Neural cell (in vitro differentiated cells): ENCODE data around the gene ANK2. TPM values are rescaled to one million over a fixed set of nuclear protein-coding genes. Genes with fewer than 3 reads are reported as not detected.

ENCODE experiments used
- H2AFZ ChIP-seq: fragments of 200-600, 300-800 bp; sonication (generic), shearing (Covaris generic); 2 replicates; pipeline ENCODE4 v1.6.0; 2014; ENCODE audit warnings: low read depth, mild to moderate bottlenecking, antibody characterized with exemption, low read length, moderate library complexity
- H3F3A ChIP-seq: fragments of 200-600 bp; shearing (Covaris generic); 2 replicates; pipeline ENCODE4 v1.6.1; 2016; ENCODE audit warnings: mild to moderate bottlenecking, moderate library complexity, mixed read lengths, antibody characterized with exemption, low read length; ENCODE audit not compliant: insufficient read depth, poor library complexity, severe bottlenecking
- H3K27ac ChIP-seq: fragments of 200-600, 300-800 bp; sonication (generic), shearing (Covaris generic); 2 replicates; pipeline ENCODE4 v1.5.1; 2014; ENCODE audit warnings: mild to moderate bottlenecking, low read length, moderate library complexity
- H3K27me3 ChIP-seq: fragments of 300-800, 200-600 bp; sonication (generic), shearing (Covaris generic); 2 replicates; pipeline ENCODE4 v1.6.0; 2014; ENCODE audit warnings: mild to moderate bottlenecking, low read depth, low read length, moderate library complexity; ENCODE audit not compliant: insufficient read depth
- H3K36me3 ChIP-seq: fragments of 300-800, 200-600 bp; sonication (generic), shearing (Covaris generic); 2 replicates; pipeline ENCODE4 v1.5.1; 2014; ENCODE audit warnings: mild to moderate bottlenecking, antibody characterized with exemption, low read length, moderate library complexity; ENCODE audit not compliant: insufficient read depth
- H3K4me2 ChIP-seq: fragments of 300-800, 200-600 bp; sonication (generic), shearing (Covaris generic); 2 replicates; pipeline ENCODE4 v1.6.0; 2014; ENCODE audit warnings: mild to moderate bottlenecking, low read length
- H3K4me3 ChIP-seq: fragments of 300-800, 200-600 bp; sonication (generic), shearing (Covaris generic); 2 replicates; pipeline ENCODE4 v1.5.1; 2014; ENCODE audit warnings: mild to moderate bottlenecking, low read length, moderate library complexity
- H3K79me2 ChIP-seq: fragments of 200-600 bp; shearing (Covaris generic); replicated peaks from 2 replicates; pipeline ENCODE4 v1.6.0; 2014; ENCODE audit warnings: mild to moderate bottlenecking, low read length, moderate library complexity; ENCODE audit not compliant: insufficient read depth
- H3K9ac ChIP-seq: fragments of 300-800, 200-600 bp; sonication (generic), shearing (Covaris generic); 2 replicates; pipeline ENCODE4 v1.6.1; 2016; ENCODE audit warnings: mild to moderate bottlenecking, low read length, mixed read lengths
- H3K9me2 ChIP-seq: fragments of 200-600 bp; shearing (Covaris generic); 2 replicates; pipeline ENCODE4 v1.6.1; 2016; ENCODE audit warnings: mild to moderate bottlenecking, low read length, mixed read lengths; ENCODE audit not compliant: insufficient read depth
- H3K9me3 ChIP-seq: fragments of 200-600, 300-800 bp; sonication (generic), shearing (Covaris generic); 2 replicates; pipeline ENCODE4 v1.6.1; 2016; ENCODE audit warnings: mild to moderate bottlenecking, mixed run types, low read length, moderate library complexity, mixed read lengths
- H4K20me1 ChIP-seq: fragments of 200-600 bp; shearing (Covaris generic); 2 replicates; pipeline ENCODE4 v1.6.1; 2016; ENCODE audit warnings: mild to moderate bottlenecking, mixed run types; ENCODE audit not compliant: insufficient read depth
- EP300 ChIP-seq: fragments of 450-650 bp; conservative IDR thresholded peaks from 2 replicates; pipeline ENCODE4 v1.6.1; 2014; ENCODE audit warnings: antibody characterized with exemption, mild to moderate bottlenecking, moderate library complexity; ENCODE audit not compliant: poor library complexity, severe bottlenecking
- EZH2 ChIP-seq: fragments of 200-600, 300-800 bp; shearing (Covaris generic), sonication (generic); IDR thresholded peaks from 2 replicates; pipeline ENCODE4 v1.6.1; 2014; ENCODE audit warnings: antibody characterized with exemption, low read length, borderline replicate concordance, mild to moderate bottlenecking; ENCODE audit not compliant: insufficient read depth, poor library complexity, severe bottlenecking
- MXI1 ChIP-seq: fragments of 450-650 bp; conservative IDR thresholded peaks from 2 replicates; pipeline ENCODE4 v1.6.1; 2014; ENCODE audit warnings: antibody characterized with exemption, mild to moderate bottlenecking; ENCODE audit not compliant: poor library complexity, severe bottlenecking
- POLR2AphosphoS5 ChIP-seq: IDR thresholded peaks from 2 replicates; pipeline ENCODE4 v1.6.1; 2012
- RAD21 ChIP-seq: fragments of 450-650 bp; conservative IDR thresholded peaks from 2 replicates; pipeline ENCODE4 v1.6.1; 2014; ENCODE audit warnings: antibody characterized with exemption, mild to moderate bottlenecking, moderate library complexity
- SMC3 ChIP-seq: fragments of 450-650 bp; conservative IDR thresholded peaks from 2 replicates; pipeline ENCODE4 v1.6.1; 2014; ENCODE audit warnings: antibody characterized with exemption, mild to moderate bottlenecking, moderate library complexity; ENCODE audit not compliant: poor library complexity
- TAF1 ChIP-seq: IDR thresholded peaks from 2 replicates; pipeline ENCODE4 v1.6.1; 2012; ENCODE audit warnings: low read depth
- polyA plus RNA-seq: library from polyadenylated mRNA; depleted of rRNA; stranded (reverse); fragments of >200 nt; gene quantifications from 2 replicates; pipeline ENCODE4 v1.2.3, GENCODE V29; 2014
- TF ChIP-seq, protein P1 (sequence below): fragments of 450-650 bp; IDR thresholded peaks from 2 replicates; pipeline ENCODE4 v1.5.1; 2014; ENCODE audit warnings: antibody characterized with exemption, mild to moderate bottlenecking, moderate library complexity; ENCODE audit not compliant: poor library complexity, severe bottlenecking
- TF ChIP-seq, protein P2 (sequence below): IDR thresholded peaks from 2 replicates; pipeline ENCODE4 v1.6.1; 2012; ENCODE audit warnings: borderline replicate concordance

The ANK2 gene
- polyA plus RNA-seq, 1 donor from 2014 or later: 52.0 TPM

DNA sequence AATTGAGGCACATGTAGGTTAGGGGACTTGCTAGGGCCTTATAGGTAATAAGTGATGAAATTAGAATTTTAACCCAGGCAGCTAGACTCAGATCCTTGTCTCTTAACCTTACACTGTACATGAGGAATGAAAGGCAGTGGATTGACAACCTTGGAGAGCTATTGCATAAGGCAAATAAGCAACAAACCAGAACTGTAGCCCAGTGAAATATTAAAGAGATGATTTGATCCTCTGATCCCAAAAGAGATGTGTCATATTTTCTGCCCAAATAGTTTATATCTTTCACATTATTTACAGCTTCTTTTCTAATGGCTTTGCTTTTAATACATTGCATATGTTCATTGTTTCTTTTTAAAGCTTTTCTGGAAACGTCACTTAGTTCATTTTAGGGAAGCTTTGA lies 252.6 kb downstream of the ANK2 start:
- H3K27ac ChIP-seq: no peak overlapping the region
- no peak overlapping the region for H3K4me2 ChIP-seq
- no peaks in the 10 kb centered on the region for H3F3A ChIP-seq
- no peaks in the 10 kb centered on the region for H4K20me1 ChIP-seq
- H2AFZ ChIP-seq: no peak overlapping the region
- TF ChIP-seq MXI1 (no peak), EZH2 (no peak), POLR2AphosphoS5 (no peak), SMC3 (no peak), EP300 (no peak), RAD21 (no peak), TAF1 (no peak)
- TF ChIP-seq, protein P1, sequence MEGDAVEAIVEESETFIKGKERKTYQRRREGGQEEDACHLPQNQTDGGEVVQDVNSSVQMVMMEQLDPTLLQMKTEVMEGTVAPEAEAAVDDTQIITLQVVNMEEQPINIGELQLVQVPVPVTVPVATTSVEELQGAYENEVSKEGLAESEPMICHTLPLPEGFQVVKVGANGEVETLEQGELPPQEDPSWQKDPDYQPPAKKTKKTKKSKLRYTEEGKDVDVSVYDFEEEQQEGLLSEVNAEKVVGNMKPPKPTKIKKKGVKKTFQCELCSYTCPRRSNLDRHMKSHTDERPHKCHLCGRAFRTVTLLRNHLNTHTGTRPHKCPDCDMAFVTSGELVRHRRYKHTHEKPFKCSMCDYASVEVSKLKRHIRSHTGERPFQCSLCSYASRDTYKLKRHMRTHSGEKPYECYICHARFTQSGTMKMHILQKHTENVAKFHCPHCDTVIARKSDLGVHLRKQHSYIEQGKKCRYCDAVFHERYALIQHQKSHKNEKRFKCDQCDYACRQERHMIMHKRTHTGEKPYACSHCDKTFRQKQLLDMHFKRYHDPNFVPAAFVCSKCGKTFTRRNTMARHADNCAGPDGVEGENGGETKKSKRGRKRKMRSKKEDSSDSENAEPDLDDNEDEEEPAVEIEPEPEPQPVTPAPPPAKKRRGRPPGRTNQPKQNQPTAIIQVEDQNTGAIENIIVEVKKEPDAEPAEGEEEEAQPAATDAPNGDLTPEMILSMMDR: no peak
- TF ChIP-seq, protein P2, sequence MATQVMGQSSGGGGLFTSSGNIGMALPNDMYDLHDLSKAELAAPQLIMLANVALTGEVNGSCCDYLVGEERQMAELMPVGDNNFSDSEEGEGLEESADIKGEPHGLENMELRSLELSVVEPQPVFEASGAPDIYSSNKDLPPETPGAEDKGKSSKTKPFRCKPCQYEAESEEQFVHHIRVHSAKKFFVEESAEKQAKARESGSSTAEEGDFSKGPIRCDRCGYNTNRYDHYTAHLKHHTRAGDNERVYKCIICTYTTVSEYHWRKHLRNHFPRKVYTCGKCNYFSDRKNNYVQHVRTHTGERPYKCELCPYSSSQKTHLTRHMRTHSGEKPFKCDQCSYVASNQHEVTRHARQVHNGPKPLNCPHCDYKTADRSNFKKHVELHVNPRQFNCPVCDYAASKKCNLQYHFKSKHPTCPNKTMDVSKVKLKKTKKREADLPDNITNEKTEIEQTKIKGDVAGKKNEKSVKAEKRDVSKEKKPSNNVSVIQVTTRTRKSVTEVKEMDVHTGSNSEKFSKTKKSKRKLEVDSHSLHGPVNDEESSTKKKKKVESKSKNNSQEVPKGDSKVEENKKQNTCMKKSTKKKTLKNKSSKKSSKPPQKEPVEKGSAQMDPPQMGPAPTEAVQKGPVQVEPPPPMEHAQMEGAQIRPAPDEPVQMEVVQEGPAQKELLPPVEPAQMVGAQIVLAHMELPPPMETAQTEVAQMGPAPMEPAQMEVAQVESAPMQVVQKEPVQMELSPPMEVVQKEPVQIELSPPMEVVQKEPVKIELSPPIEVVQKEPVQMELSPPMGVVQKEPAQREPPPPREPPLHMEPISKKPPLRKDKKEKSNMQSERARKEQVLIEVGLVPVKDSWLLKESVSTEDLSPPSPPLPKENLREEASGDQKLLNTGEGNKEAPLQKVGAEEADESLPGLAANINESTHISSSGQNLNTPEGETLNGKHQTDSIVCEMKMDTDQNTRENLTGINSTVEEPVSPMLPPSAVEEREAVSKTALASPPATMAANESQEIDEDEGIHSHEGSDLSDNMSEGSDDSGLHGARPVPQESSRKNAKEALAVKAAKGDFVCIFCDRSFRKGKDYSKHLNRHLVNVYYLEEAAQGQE: no peak
- H3K36me3 ChIP-seq: no peaks in the 10 kb centered on the region
- H3K9me3 ChIP-seq: no peaks in the 10 kb centered on the region
- no peaks in the 10 kb centered on the region for H3K9me2 ChIP-seq
- H3K9ac ChIP-seq: no peak overlapping the region
- no peaks in the 10 kb centered on the region for H3K27me3 ChIP-seq
- no peak overlapping the region for H3K4me3 ChIP-seq
- H3K79me2 ChIP-seq: no peaks in the 10 kb centered on the region

DNA sequence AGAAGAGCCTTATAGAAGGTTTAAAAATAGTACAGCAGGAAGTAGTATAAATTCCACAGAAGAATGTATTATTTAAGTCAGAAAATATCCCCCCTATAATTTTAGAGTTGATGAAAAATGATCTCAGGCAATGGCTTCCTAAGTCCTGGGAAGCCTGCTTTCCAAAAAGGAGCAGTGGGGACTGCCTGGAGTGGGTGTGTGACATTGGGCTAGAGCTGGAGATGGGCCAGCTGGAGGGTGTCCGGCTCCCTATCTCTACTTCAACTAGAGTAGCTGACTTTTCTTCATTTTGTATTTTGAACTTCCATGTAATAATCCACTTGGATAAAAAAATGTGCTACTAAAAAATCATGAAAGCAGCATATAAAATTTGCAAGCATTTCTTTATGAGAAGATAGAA lies 253.9 kb downstream of the ANK2 start:
- TF ChIP-seq, protein P2: no peak
- TF ChIP-seq TAF1 (no peak), EZH2 (no peak), RAD21 (no peak), POLR2AphosphoS5 (no peak), MXI1 (no peak), SMC3 (no peak), EP300 (no peak)
- TF ChIP-seq, protein P1: no peak
- Histone ChIP-seq H3K9me3 (no peaks in the 10 kb centered on the region), H3K27ac (no peak overlapping the region), H3K27me3 (no peaks in the 10 kb centered on the region), H4K20me1 (no peaks in the 10 kb centered on the region), H3F3A (no peaks in the 10 kb centered on the region), H3K4me3 (no peak overlapping the region), H3K9ac (no peak overlapping the region), H3K9me2 (no peaks in the 10 kb centered on the region), H3K79me2 (no peaks in the 10 kb centered on the region), H3K36me3 (no peaks in the 10 kb centered on the region), H3K4me2 (no peak overlapping the region), H2AFZ (no peak overlapping the region)
